ENCODE measurements around the gene C11orf68. TPM values are rescaled to one million over a fixed set of nuclear protein-coding genes. Genes with fewer than 3 reads are reported as not detected.

C11orf68 gene
- total RNA-seq, 2 experiments from 2014 or later = 10.7 to 28.1 TPM

GRCh38 chr11:65961267-65962140 lies 42.6 kb upstream of the C11orf68 start, which contains the start of gene SART1:
Gene SART1, plus strand, starts transcription at chr11:65961734. Its CDS starts 47 bp downstream, at chr11:65961781.
- Histone ChIP-seq H3K27ac (ENCODE audit: low read depth, low read length, poor library complexity, severe bottlenecking) (peak within 1 kb of the TSS; percentile 69), H2AFZ (ENCODE audit: low read length) (peak within 1 kb of the TSS; percentile 83; the same call in 1 of the 2 replicates), H3K9me2 (ENCODE audit: insufficient read depth, low read length) (no peaks in the 10 kb centered on the region), H3K4me1 (ENCODE audit: insufficient read depth, low read length, poor library complexity, severe bottlenecking) (peaks cover 24% of the 10 kb centered on the region), H4K20me1 (ENCODE audit: insufficient read depth, low read length) (peaks cover 7% of the 10 kb centered on the region; the same call in 1 of the 2 replicates), H3K36me3 (ENCODE audit: insufficient read depth, low read length) (peaks cover 28% of the 10 kb centered on the region), H3K4me3 (ENCODE audit: low read depth, low read length, poor library complexity, severe bottlenecking) (peak within 1 kb of the TSS; percentile 89), H3K9me3 (ENCODE audit: low read length) (no peaks in the 10 kb centered on the region), H3K79me2 (ENCODE audit: insufficient read depth, low read depth, low read length) (peaks cover 27% of the 10 kb centered on the region), H3K4me2 (ENCODE audit: low read length) (peak within 1 kb of the TSS; percentile 100)
- ChIA-PET CTCF (ENCODE audit: unreplicated experiment) (no interaction called here), POLR2A (no interaction called here)
- DNase-seq (ENCODE audit: low spot score) = peak; percentile 99
- intact Hi-C loops (cut with micrococcal nuclease; ENCODE audit: unreplicated experiment) = loop anchor here (1.0 kb wide), 3 partner anchors 41 to 101 kb away; partner anchors contain the start of genes BANF1, EIF1AD, FIBP and MUS81
- TSS peak; percentile 97 for BruUV-seq (replicated peaks)
- TF ChIP-seq, protein P1, sequence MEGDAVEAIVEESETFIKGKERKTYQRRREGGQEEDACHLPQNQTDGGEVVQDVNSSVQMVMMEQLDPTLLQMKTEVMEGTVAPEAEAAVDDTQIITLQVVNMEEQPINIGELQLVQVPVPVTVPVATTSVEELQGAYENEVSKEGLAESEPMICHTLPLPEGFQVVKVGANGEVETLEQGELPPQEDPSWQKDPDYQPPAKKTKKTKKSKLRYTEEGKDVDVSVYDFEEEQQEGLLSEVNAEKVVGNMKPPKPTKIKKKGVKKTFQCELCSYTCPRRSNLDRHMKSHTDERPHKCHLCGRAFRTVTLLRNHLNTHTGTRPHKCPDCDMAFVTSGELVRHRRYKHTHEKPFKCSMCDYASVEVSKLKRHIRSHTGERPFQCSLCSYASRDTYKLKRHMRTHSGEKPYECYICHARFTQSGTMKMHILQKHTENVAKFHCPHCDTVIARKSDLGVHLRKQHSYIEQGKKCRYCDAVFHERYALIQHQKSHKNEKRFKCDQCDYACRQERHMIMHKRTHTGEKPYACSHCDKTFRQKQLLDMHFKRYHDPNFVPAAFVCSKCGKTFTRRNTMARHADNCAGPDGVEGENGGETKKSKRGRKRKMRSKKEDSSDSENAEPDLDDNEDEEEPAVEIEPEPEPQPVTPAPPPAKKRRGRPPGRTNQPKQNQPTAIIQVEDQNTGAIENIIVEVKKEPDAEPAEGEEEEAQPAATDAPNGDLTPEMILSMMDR (conservative IDR thresholded peaks at IDR 0.05; ENCODE audit: low read length) = no peak
- no peak for TF ChIP-seq EZH2phosphoT487 (IDR thresholded peaks at IDR 0.05; ENCODE audit: borderline replicate concordance, low read depth, low read length)

GRCh38 chr11:65960824-65961266 lies 42.0 kb upstream of the C11orf68 start:
- ChIA-PET CTCF (ENCODE audit: unreplicated experiment) (no interaction called here), POLR2A (no interaction called here)
- H3K9me2 ChIP-seq (ENCODE audit: insufficient read depth, low read length) = no peaks in the 10 kb centered on the region
- no peaks in the 10 kb centered on the region for H3K9me3 ChIP-seq (ENCODE audit: low read length)
- TF ChIP-seq, protein P1 (conservative IDR thresholded peaks at IDR 0.05; ENCODE audit: low read length) = no peak
- no peak for TF ChIP-seq EZH2phosphoT487 (IDR thresholded peaks at IDR 0.05; ENCODE audit: borderline replicate concordance, low read depth, low read length)
- H3K4me3 ChIP-seq (ENCODE audit: low read depth, low read length, poor library complexity, severe bottlenecking) = peak overlapping the region; percentile 89
- H4K20me1 ChIP-seq (ENCODE audit: insufficient read depth, low read length) = peaks cover 7% of the 10 kb centered on the region; the same call in 1 of the 2 replicates
- H3K36me3 ChIP-seq (ENCODE audit: insufficient read depth, low read length) = peaks cover 22% of the 10 kb centered on the region
- intact Hi-C loops (cut with micrococcal nuclease; ENCODE audit: unreplicated experiment) = loop anchor here (1.0 kb wide), 3 partner anchors 41 to 101 kb away; partner anchors contain the start of genes BANF1, EIF1AD, FIBP and MUS81
- peaks cover 27% of the 10 kb centered on the region for H3K4me1 ChIP-seq (ENCODE audit: insufficient read depth, low read length, poor library complexity, severe bottlenecking)
- peak overlapping the region; percentile 69 for H3K27ac ChIP-seq (ENCODE audit: low read depth, low read length, poor library complexity, severe bottlenecking)
- H2AFZ ChIP-seq (ENCODE audit: low read length) = peak overlapping the region; percentile 83; the same call in 1 of the 2 replicates
- no TSS peak for BruUV-seq (replicated peaks)
- peaks cover 27% of the 10 kb centered on the region for H3K79me2 ChIP-seq (ENCODE audit: insufficient read depth, low read depth, low read length)
- no peak for DNase-seq (ENCODE audit: low spot score)
- H3K4me2 ChIP-seq (ENCODE audit: low read length) = peak overlapping the region; percentile 94
